Lung (tissue), 12 donors: ENCODE results near the gene MBD2. TPM values are rescaled to one million over a fixed set of nuclear protein-coding genes. Genes with fewer than 3 reads are reported as not detected.

ENCODE experiments used
- ATAC-seq: fragments of 200-7000 bp; cut with Tn5 transposase; one replicate; pipeline ENCODE4 v1.9.1; 2020; ENCODE audit warnings: moderate number of reproducible peaks; ENCODE audit not compliant: insufficient read depth, low FRiP score
- DNase-seq, 3 donors: peaks; one replicate each; pipeline ENCODE4 v3.0.0-alpha.2; 2013 to 2017
- H3K27ac ChIP-seq, 2 donors: one replicate each; pipeline ENCODE4 v1.5.1; 2013; ENCODE audit warnings: mild to moderate bottlenecking in 2 of 2, moderate library complexity in 2 of 2, control low read depth in 1 of 2, inconsistent platforms in 1 of 2, low read depth in 1 of 2, low read length in 1 of 2
- H3K27me3 ChIP-seq, 3 donors: one replicate each; pipeline ENCODE4 v1.5.1; 2013; ENCODE audit warnings: low read length in 2 of 3; ENCODE audit not compliant: control insufficient read depth in 3 of 3, insufficient read depth in 3 of 3
- H3K36me3 ChIP-seq, 4 donors: one replicate each; pipeline ENCODE4 v1.5.1; 2013; ENCODE audit warnings: low read length in 4 of 4, mild to moderate bottlenecking in 1 of 4, moderate library complexity in 1 of 4; ENCODE audit not compliant: control insufficient read depth in 4 of 4, insufficient read depth in 4 of 4
- H3K4me1 ChIP-seq, 5 donors: one replicate each; pipeline ENCODE4 v1.5.1; 2013; ENCODE audit warnings: low read length in 5 of 5, mild to moderate bottlenecking in 2 of 5, moderate library complexity in 1 of 5; ENCODE audit not compliant: control insufficient read depth in 5 of 5, insufficient read depth in 5 of 5
- H3K4me3 ChIP-seq: one replicate; pipeline ENCODE4 v1.5.1; 2013; ENCODE audit warnings: mild to moderate bottlenecking, control low read depth, moderate library complexity
- H3K9ac ChIP-seq, 2 donors: one replicate each; pipeline ENCODE4 v1.5.1; 2013; ENCODE audit warnings: low read length in 2 of 2, control low read depth in 1 of 2; ENCODE audit not compliant: insufficient read depth in 1 of 2
- H3K9me3 ChIP-seq, 4 donors: one replicate each; pipeline ENCODE4 v1.5.1; 2013; ENCODE audit warnings: low read length in 3 of 4, mild to moderate bottlenecking in 1 of 4, moderate library complexity in 1 of 4; ENCODE audit not compliant: control insufficient read depth in 4 of 4, insufficient read depth in 3 of 4
- CTCF ChIP-seq: IDR thresholded peaks from 2 replicates; pipeline ENCODE4 v1.5.1; 2012; ENCODE audit warnings: mild to moderate bottlenecking; ENCODE audit errors: control extremely low read depth, extremely low read depth
- WGBS, 2 donors: extraction: QIAGEN DNeasy Blood & Tissue Kit; methylation state at CpG; one replicate each; pipeline ENCODE4 v1.1.7; 2013; 5-methylcytosine and 5-hydroxymethylcytosine counted together
- polyA plus RNA-seq, 2 donors: library from polyadenylated mRNA; stranded (reverse); fragments of 200-250 nt; gene quantifications; one replicate each; pipeline ENCODE4 v1.2.1, GENCODE V29; 2013
- total RNA-seq, 2 donors: library from RNA; depleted of rRNA in 1 of 2; stranded (reverse); fragments of >200 nt in 1 of 2; gene quantifications; one replicate each; pipeline ENCODE4 v1.2.1, GENCODE V29; 2014 to 2021
- donor health status: control.
- donor health status: control.
- donor health status: Bipolar disorder and iron deficiency.
- donor health status: healthy.
- donor health status: DM: yes; HTN: yes; CAD: no.

Gene MBD2
- total and polyA plus RNA-seq, 4 donors: 29.5 to 91.0 (median 36.1) TPM

- H3K4me1 ChIP-seq: peaks cover 1 to 15% (median 2%) of the 10 kb centered on the region in 5 donors
- WGBS, 2 donors: 87 to 94% methylated on average over 1 of the region's 1 CpG
- no peak for TF ChIP-seq CTCF
These were observed 6.8 kb downstream of the MBD2 start for GRCh38 chr18:54217624-54218023.

DNA sequence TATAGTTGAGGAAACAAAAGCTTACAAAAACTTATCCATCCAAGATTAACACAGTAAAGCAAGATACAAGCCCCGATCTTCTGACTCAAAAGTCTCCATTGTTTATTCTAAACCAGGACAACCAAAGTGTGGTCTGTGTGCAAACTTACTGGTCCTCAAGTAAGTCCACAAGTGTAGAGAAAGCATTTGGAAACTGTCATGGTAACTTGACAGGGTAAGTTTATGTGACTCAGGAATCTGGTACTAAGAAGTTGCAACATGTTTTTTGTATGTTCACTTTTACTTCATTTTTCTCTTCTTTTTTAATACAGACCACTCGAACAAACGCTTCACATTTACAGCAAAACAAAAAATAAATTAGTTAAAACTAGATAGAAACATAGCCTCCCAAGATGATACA, 9.4 kb downstream of the MBD2 start:
- Histone ChIP-seq H3K4me1 (peaks cover 0 to 9% (median 0%) of the 10 kb centered on the region in 5 donors), H3K9ac (no peak overlapping the region), H3K27ac (no peak overlapping the region), H3K36me3 (no peaks in the 10 kb centered on the region), H3K27me3 (no peaks in the 10 kb centered on the region), H3K4me3 (no peak overlapping the region), H3K9me3 (no peaks in the 10 kb centered on the region)
- TF ChIP-seq CTCF: no peak
- DNase-seq (no peak), ATAC-seq (no peak)
- 82 to 94% methylated on average over 3 of the region's 3 CpGs for WGBS, 2 donors

More at GRCh38 chr18:54217624-54218023, 6.8 kb downstream of the MBD2 start:
- Histone ChIP-seq H3K27me3 (no peaks in the 10 kb centered on the region), H3K9ac (no peak overlapping the region), H3K4me3 (no peak overlapping the region), H3K27ac (no peak overlapping the region), H3K36me3 (no peaks in the 10 kb centered on the region), H3K9me3 (no peaks in the 10 kb centered on the region)
- DNase-seq (no peak), ATAC-seq (no peak)

DNA sequence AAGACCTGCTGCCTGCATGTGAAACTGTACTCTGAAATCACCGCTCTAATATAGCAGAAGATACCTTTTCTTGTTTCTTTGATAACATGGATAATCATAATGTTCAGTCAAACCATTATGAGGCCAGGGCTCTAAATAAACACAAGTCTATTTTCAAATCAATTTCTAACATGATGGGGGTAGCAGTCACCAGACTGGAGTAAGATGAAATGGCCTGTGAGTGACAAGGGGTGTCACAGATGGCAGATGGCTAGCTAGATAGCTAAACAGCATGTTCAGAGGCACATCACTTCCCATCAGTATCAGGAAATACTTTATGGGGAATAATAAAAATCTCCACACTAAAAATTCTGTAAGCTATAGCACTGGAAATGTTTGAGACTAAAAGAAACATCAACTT, 14.0 kb downstream of the MBD2 start:
- no peak for TF ChIP-seq CTCF
- H3K4me1 ChIP-seq: peaks cover 4 to 19% (median 9%) of the 10 kb centered on the region in 5 donors
- no peak for ATAC-seq
- no peaks in the 10 kb centered on the region for H3K9me3 ChIP-seq
- DNase-seq: no peak
- no peaks in the 10 kb centered on the region for H3K36me3 ChIP-seq
- no peaks in the 10 kb centered on the region for H3K27me3 ChIP-seq
- 94 to 98% methylated on average over 1 of the region's 1 CpG for WGBS, 2 donors
- no peak overlapping the region for H3K27ac ChIP-seq
- no peak overlapping the region for H3K4me3 ChIP-seq
- H3K9ac ChIP-seq: no peak overlapping the region
